ENCODE data around the gene CGB5.

DNA sequence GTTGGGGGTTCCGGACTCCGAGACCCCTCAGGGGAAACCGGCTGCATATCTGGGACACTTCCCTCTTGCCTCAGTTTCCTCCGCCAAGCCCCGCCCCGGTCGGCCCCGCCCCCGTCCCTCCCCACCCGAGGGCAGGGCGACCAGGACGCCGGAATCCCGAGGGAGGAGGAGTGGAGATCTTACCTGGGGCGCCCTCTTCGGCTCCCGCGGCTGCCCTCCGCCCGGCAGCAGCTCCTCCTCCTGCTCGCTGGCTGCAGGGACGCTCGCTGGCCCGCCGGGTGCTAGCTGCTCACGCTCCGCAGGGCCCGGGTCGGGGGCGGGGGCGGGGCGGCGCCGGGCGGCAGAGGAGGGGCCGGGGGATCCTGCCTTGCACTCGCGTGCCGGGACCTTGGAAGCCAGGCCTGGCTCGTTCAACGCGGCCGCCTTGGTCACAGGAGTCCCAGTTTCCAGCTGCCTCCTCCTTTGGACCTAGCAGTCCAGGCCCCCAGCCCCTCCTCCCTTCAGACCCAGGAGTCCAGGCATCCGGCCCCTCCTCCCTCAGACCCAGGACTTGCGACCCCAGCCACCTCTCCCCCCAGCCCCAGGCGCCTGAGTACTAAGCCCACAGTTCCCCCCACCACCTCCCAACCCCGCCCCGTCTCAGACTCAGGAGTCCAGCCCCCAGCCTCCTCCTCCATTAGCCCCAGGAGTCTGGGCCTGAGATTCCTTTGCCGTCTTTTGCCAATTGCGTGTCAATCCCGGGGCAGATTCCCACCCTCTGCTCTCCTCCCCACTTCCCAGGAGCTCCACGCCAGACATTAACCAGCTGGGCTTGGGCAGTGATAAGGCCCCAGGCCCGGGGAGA is 21.3 kb downstream of the CGB5 start, which contains the start of gene NTF4:
- TF ChIP-seq, protein P1, sequence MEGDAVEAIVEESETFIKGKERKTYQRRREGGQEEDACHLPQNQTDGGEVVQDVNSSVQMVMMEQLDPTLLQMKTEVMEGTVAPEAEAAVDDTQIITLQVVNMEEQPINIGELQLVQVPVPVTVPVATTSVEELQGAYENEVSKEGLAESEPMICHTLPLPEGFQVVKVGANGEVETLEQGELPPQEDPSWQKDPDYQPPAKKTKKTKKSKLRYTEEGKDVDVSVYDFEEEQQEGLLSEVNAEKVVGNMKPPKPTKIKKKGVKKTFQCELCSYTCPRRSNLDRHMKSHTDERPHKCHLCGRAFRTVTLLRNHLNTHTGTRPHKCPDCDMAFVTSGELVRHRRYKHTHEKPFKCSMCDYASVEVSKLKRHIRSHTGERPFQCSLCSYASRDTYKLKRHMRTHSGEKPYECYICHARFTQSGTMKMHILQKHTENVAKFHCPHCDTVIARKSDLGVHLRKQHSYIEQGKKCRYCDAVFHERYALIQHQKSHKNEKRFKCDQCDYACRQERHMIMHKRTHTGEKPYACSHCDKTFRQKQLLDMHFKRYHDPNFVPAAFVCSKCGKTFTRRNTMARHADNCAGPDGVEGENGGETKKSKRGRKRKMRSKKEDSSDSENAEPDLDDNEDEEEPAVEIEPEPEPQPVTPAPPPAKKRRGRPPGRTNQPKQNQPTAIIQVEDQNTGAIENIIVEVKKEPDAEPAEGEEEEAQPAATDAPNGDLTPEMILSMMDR (IDR thresholded peaks at IDR 0.05; ENCODE audit: poor library complexity, severe bottlenecking), result no peak
- no peak for TF ChIP-seq POLR2AphosphoS5 (IDR thresholded peaks at IDR 0.05)
- TF ChIP-seq RAD21 (conservative IDR thresholded peaks at IDR 0.05), result no peak
- TF ChIP-seq TAF1 (IDR thresholded peaks at IDR 0.05; ENCODE audit: low read depth), result no peak
- TF ChIP-seq, protein P2, sequence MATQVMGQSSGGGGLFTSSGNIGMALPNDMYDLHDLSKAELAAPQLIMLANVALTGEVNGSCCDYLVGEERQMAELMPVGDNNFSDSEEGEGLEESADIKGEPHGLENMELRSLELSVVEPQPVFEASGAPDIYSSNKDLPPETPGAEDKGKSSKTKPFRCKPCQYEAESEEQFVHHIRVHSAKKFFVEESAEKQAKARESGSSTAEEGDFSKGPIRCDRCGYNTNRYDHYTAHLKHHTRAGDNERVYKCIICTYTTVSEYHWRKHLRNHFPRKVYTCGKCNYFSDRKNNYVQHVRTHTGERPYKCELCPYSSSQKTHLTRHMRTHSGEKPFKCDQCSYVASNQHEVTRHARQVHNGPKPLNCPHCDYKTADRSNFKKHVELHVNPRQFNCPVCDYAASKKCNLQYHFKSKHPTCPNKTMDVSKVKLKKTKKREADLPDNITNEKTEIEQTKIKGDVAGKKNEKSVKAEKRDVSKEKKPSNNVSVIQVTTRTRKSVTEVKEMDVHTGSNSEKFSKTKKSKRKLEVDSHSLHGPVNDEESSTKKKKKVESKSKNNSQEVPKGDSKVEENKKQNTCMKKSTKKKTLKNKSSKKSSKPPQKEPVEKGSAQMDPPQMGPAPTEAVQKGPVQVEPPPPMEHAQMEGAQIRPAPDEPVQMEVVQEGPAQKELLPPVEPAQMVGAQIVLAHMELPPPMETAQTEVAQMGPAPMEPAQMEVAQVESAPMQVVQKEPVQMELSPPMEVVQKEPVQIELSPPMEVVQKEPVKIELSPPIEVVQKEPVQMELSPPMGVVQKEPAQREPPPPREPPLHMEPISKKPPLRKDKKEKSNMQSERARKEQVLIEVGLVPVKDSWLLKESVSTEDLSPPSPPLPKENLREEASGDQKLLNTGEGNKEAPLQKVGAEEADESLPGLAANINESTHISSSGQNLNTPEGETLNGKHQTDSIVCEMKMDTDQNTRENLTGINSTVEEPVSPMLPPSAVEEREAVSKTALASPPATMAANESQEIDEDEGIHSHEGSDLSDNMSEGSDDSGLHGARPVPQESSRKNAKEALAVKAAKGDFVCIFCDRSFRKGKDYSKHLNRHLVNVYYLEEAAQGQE (IDR thresholded peaks at IDR 0.05; ENCODE audit: borderline replicate concordance), result no peak
- TF ChIP-seq EP300 (conservative IDR thresholded peaks at IDR 0.05; ENCODE audit: poor library complexity, severe bottlenecking), result no peak
- no peak for TF ChIP-seq SMC3 (conservative IDR thresholded peaks at IDR 0.05; ENCODE audit: poor library complexity)
- no peak for TF ChIP-seq EZH2 (IDR thresholded peaks at IDR 0.05; ENCODE audit: borderline replicate concordance, insufficient read depth, low read length, poor library complexity, severe bottlenecking)
- no peak for TF ChIP-seq MXI1 (conservative IDR thresholded peaks at IDR 0.05; ENCODE audit: poor library complexity, severe bottlenecking)

Data from neural cell (in vitro differentiated cells).